PC-3 (cell line): ENCODE measurements around the gene NLGN3. TPM values are rescaled to one million over a fixed set of nuclear protein-coding genes. Genes with fewer than 3 reads are reported as not detected.

Experiments
- ATAC-seq: fragments of 200-7000 bp; cut with Tn5 transposase; 2 replicates; pipeline ENCODE4 v1.9.1; 2020; ENCODE audit warnings: mild to moderate bottlenecking, moderate library complexity
- BruUV-seq: library from RNA; stranded (reverse); fragments of 400-500 nt; replicated peaks from 2 replicates; lab custom pipeline; 2021; lab: Mats Ljungman, UMichigan
- CTCF ChIA-PET: fragments of 300-600 bp; sonication (Branson Sonifier 250); formaldehyde crosslinking; loops from one replicate; lab custom pipeline; 2022; ENCODE audit warnings: antibody characterized with exemption; lab: Charles Lee
- POLR2A ChIA-PET: fragments of 300-600 bp; sonication (Branson Sonifier 250); formaldehyde crosslinking; loops from one replicate; lab custom pipeline; 2022; ENCODE audit warnings: antibody characterized with exemption; ENCODE audit not compliant: unreplicated experiment; lab: Charles Lee
- DNase-seq: peaks from one replicate; pipeline ENCODE4 v3.0.0-alpha.2; 2015
- H2AFZ ChIP-seq: fragments of 300-600 bp; sonication (generic); 2 replicates; pipeline ENCODE4 v1.6.0; 2016; ENCODE audit warnings: antibody characterized with exemption, low read length
- H3F3A ChIP-seq: fragments of 300-600 bp; sonication (generic); one replicate; pipeline ENCODE4 v1.6.0; 2017; ENCODE audit warnings: antibody characterized with exemption, low read length, control low read depth, mild to moderate bottlenecking; ENCODE audit not compliant: unreplicated experiment
- H3K27ac ChIP-seq: fragments of 300-600 bp; sonication (generic); 2 replicates; pipeline ENCODE4 v1.5.1; 2016; ENCODE audit warnings: mild to moderate bottlenecking, low read length
- H3K27me3 ChIP-seq: fragments of 300-600 bp; sonication (generic); 2 replicates; pipeline ENCODE4 v1.6.1; 2016; ENCODE audit warnings: low read length, mixed read lengths
- H3K36me3 ChIP-seq: fragments of 300-600 bp; sonication (generic); 2 replicates; pipeline ENCODE4 v1.6.1; 2016; ENCODE audit warnings: low read depth, mixed run types, low read length, mixed read lengths
- H3K4me1 ChIP-seq: fragments of 300-600 bp; sonication (generic); 2 replicates; pipeline ENCODE4 v1.5.1; 2016; ENCODE audit warnings: low read length; ENCODE audit not compliant: insufficient read depth
- H3K4me2 ChIP-seq: fragments of 300-600 bp; sonication (generic); 2 replicates; pipeline ENCODE4 v1.6.0; 2016; ENCODE audit warnings: low read length
- H3K4me3 ChIP-seq: fragments of 300-600 bp; sonication (generic); 2 replicates; pipeline ENCODE4 v1.5.1; 2016; ENCODE audit warnings: mild to moderate bottlenecking, low read length, mixed read lengths
- H3K79me2 ChIP-seq: fragments of 300-600 bp; sonication (generic); 2 replicates; pipeline ENCODE4 v1.6.1; 2017; ENCODE audit warnings: low read length, mixed read lengths
- H3K9ac ChIP-seq: fragments of 300-600 bp; sonication (generic); 2 replicates; pipeline ENCODE4 v1.6.0; 2016; ENCODE audit warnings: mild to moderate bottlenecking, low read length
- H3K9me2 ChIP-seq: fragments of 300-600 bp; sonication (generic); replicated peaks from 2 replicates; pipeline ENCODE4 v1.6.1; 2016; ENCODE audit warnings: mixed run types, low read length, mixed read lengths
- H3K9me3 ChIP-seq: fragments of 300-600 bp; sonication (generic); 2 replicates; pipeline ENCODE4 v1.6.1; 2016; ENCODE audit warnings: low read length, mixed read lengths
- H4K20me1 ChIP-seq: fragments of 300-600 bp; sonication (generic); 2 replicates; pipeline ENCODE4 v1.6.1; 2016; ENCODE audit warnings: low read length, mixed read lengths
- EZH2 ChIP-seq: fragments of 300-600 bp; sonication (generic); IDR thresholded peaks from one replicate; pipeline ENCODE4 v1.6.1; 2017; ENCODE audit warnings: antibody characterized with exemption, mild to moderate bottlenecking, low read length; ENCODE audit not compliant: unreplicated experiment
- EZH2phosphoT487 ChIP-seq: fragments of 300-600 bp; sonication (generic); IDR thresholded peaks from 2 replicates; pipeline ENCODE4 v1.6.1; 2018; ENCODE audit warnings: mild to moderate bottlenecking, antibody characterized with exemption, low read length, borderline replicate concordance
- intact Hi-C: fragments of 100-400 bp; cut with micrococcal nuclease; formaldehyde crosslinking; loops from 2 replicates; pipeline ENCODE4 v1.9.0; 2023
- total RNA-seq: library from RNA; depleted of rRNA; stranded (reverse); fragments of >200 nt; gene quantifications from 2 replicates; pipeline ENCODE4 v1.2.3, GENCODE V29; 2014
- TF ChIP-seq, protein P1 (sequence below): fragments of 300-600 bp; sonication (generic); conservative IDR thresholded peaks from 2 replicates; pipeline ENCODE4 v1.5.1; 2017; ENCODE audit warnings: antibody characterized with exemption, low read depth, mild to moderate bottlenecking, low read length

NLGN3 gene
- total RNA-seq, 1 experiment from 2014 or later: 0.29 TPM

- Histone ChIP-seq H3K9me3 (no peaks in the 10 kb centered on the region), H2AFZ (no peak overlapping the region), H3K27me3 (no peaks in the 10 kb centered on the region), H3K27ac (no peak overlapping the region), H3K36me3 (no peaks in the 10 kb centered on the region), H3K4me1 (peaks cover 11% of the 10 kb centered on the region), H3K4me3 (no peak overlapping the region), H3K9me2 (no peaks in the 10 kb centered on the region), H3K9ac (no peak overlapping the region), H3K79me2 (no peaks in the 10 kb centered on the region), H3K4me2 (no peak overlapping the region), H3F3A (no peaks in the 10 kb centered on the region), H4K20me1 (no peaks in the 10 kb centered on the region)
- BruUV-seq: no TSS peak
- DNase-seq: no peak
- POLR2A ChIA-PET: interaction anchor here (2.3 kb wide), 1 partner anchor 183 kb away, joined by 14 read pairs; the partner anchor contains the start of gene TAF1
- CTCF ChIA-PET: no interaction called here
- intact Hi-C loops: loop anchor here (10.0 kb wide), 1 partner anchor 101 kb away; the partner anchor contains the start of gene NONO
- no peak for ATAC-seq
- TF ChIP-seq EZH2 (no peak), EZH2phosphoT487 (no peak)
- TF ChIP-seq, protein P1, sequence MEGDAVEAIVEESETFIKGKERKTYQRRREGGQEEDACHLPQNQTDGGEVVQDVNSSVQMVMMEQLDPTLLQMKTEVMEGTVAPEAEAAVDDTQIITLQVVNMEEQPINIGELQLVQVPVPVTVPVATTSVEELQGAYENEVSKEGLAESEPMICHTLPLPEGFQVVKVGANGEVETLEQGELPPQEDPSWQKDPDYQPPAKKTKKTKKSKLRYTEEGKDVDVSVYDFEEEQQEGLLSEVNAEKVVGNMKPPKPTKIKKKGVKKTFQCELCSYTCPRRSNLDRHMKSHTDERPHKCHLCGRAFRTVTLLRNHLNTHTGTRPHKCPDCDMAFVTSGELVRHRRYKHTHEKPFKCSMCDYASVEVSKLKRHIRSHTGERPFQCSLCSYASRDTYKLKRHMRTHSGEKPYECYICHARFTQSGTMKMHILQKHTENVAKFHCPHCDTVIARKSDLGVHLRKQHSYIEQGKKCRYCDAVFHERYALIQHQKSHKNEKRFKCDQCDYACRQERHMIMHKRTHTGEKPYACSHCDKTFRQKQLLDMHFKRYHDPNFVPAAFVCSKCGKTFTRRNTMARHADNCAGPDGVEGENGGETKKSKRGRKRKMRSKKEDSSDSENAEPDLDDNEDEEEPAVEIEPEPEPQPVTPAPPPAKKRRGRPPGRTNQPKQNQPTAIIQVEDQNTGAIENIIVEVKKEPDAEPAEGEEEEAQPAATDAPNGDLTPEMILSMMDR: no peak
These were observed 38.7 kb downstream of the NLGN3 start for GRCh38 chrX:71183341-71183740.

DNA sequence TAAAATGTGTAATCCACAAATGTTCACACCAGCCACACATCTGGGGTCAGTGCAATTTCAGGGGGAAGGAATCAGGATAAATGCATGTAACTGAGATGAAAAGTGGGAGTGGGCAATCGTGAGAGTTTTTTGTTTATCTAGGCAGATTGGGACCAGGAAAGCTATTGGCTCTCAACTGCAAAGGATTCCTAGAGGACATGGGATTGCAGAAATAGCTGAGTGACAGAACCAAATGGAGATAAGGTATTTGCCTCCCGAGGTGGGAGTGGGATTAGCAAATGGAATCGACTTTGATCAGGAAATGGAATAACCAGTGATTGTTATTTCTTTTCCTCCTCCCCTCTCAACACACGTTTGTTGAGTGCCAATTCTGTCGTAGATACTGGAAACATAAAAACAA is 39.5 kb downstream of the NLGN3 start:
- Histone ChIP-seq H3K79me2 (no peaks in the 10 kb centered on the region), H4K20me1 (no peaks in the 10 kb centered on the region), H3K9ac (no peak overlapping the region), H3K4me3 (no peak overlapping the region), H3F3A (no peaks in the 10 kb centered on the region), H3K27me3 (no peaks in the 10 kb centered on the region), H3K36me3 (no peaks in the 10 kb centered on the region), H2AFZ (no peak overlapping the region), H3K9me3 (no peaks in the 10 kb centered on the region), H3K9me2 (no peaks in the 10 kb centered on the region), H3K27ac (no peak overlapping the region), H3K4me2 (no peak overlapping the region), H3K4me1 (peaks cover 11% of the 10 kb centered on the region)
- POLR2A ChIA-PET: no interaction called here
- no TSS peak for BruUV-seq
- ATAC-seq (no peak), DNase-seq (no peak)
- intact Hi-C loops: loop anchor here (10.0 kb wide), 1 partner anchor 101 kb away; the partner anchor contains the start of gene NONO
- CTCF ChIA-PET: no interaction called here
- TF ChIP-seq EZH2 (no peak), EZH2phosphoT487 (no peak)
- TF ChIP-seq, protein P1: no peak

DNA sequence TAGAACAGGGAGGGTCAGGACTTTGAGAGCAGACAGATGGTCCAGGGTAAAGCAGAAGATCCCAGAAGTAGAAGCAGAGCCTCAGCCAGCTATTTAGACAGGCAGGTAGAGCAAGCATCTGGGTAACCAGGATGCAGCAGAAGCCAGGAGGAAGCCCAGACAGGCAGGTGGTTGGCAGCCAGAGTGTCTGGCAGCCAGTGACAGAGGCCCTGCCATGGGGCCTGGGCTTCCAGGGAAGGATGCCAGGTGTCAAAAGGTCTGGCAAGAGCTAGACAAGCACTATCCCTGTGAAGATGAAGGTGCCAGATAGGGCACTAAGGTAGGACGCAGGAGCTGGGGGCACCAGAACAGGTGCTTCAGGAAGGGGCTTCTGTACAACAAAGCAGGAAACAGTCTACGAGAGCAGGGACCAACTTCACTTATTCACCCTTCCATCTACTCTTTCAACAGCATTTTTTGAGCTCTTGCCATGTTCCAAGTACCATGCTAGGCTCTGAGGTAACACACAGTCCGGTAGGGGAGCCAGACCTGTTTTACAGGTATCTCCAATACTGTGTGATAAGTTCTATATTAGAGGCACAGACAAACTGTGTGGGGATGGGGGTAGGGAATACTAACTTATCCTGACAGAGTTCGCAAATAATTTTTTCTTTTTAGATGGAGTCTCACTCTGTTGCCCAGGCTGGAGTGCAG is 40.3 kb downstream of the NLGN3 start:
- ChIA-PET POLR2A (no interaction called here), CTCF (no interaction called here)
- Histone ChIP-seq H3K4me3 (no peak overlapping the region), H2AFZ (no peak overlapping the region), H3K9me3 (no peaks in the 10 kb centered on the region), H3K36me3 (no peaks in the 10 kb centered on the region), H3K9ac (no peak overlapping the region), H4K20me1 (no peaks in the 10 kb centered on the region), H3K79me2 (no peaks in the 10 kb centered on the region), H3K4me1 (peaks cover 11% of the 10 kb centered on the region), H3K9me2 (no peaks in the 10 kb centered on the region), H3K4me2 (no peak overlapping the region), H3F3A (no peaks in the 10 kb centered on the region), H3K27me3 (no peaks in the 10 kb centered on the region), H3K27ac (no peak overlapping the region)
- no TSS peak for BruUV-seq
- DNase-seq (peak; percentile 34), ATAC-seq (no peak)
- no peak for TF ChIP-seq EZH2phosphoT487
- intact Hi-C loops: loop anchor here (10.0 kb wide), 1 partner anchor 100 kb away; the partner anchor contains the start of gene NONO
